HG03064 (cell line): ENCODE measurements around the gene ARL11.

Source experiments
- ATAC-seq: cut with Tn5 transposase; IDR thresholded peaks from one replicate; pipeline ENCODE4 v1.9.1; 2021; ENCODE audit warnings: low read depth; ENCODE audit not compliant: unreplicated experiment

Gene ARL11

DNA sequence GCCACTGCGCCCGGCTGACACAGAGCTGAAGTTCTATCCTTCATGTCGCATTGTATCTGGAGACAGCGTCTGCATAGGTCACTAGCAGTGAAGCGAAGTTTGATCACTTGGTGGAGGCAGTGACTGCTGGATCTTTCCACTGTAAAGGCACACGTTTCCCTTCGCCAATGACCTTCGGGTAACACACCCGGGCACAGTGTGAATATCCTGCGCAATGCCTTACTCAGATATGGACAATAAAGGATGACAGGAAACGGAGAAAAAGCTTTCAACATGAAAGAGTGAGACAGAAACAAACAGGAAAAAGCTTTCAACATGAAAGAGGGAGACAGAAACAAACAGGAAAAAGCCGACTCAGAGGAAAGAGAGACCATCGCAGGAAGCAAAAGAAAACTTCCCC lies 17.1 kb downstream of the ARL11 start:
- ATAC-seq = no peak

- no peak for ATAC-seq
These were observed 18.4 kb downstream of the ARL11 start for GRCh38 chr13:49646688-49647087.

DNA sequence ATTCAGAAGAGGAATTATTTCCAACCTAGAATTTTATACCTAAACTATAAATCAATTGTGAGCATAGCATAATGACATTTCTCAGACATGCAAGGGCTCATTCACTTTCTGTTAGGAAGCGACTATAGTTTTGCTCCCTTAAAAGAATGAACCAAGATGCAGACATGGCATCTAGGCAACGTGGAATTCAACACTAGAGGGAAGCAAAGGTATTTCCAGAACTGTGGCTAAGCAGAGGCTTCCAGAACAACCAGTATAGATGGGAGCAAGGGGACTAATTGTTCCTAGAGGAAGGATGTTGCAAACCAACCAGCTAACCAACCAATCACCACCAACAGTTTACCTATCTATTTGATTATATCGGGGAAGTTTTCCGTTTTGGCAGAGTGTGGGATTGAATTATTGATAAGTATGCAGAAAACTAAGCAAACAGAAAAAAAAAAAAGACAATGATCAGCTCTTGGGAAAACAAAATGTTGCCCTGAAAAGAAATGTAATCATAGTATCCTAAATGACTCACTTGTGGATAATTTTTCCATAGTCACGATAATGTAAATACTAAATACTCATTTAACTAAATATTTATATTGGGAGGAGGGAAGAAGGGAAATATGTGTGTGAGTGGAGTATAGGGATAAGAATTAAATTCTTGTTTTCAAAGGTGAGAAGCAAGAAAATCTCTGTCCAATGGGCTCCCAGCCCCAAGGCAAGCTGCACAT lies 21.1 kb downstream of the ARL11 start:
- no peak for ATAC-seq

DNA sequence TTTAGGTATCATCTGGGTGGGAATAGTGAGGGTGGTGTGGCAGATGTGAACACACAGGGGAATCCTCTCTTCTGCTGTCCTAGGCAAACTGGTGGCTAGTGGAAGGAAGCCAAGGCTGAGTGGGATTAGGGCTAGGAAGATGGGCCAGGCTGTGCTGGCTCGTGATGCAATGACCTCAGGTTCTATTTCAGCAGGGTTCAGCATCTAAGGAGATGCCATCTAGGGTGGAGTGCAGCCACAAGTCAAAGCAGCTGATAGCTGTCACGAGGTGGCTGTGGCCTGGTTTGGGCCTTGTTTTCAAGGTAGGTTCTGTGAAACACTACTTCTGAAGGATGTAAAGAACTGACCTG lies 21.6 kb downstream of the ARL11 start:
- no peak for ATAC-seq

DNA sequence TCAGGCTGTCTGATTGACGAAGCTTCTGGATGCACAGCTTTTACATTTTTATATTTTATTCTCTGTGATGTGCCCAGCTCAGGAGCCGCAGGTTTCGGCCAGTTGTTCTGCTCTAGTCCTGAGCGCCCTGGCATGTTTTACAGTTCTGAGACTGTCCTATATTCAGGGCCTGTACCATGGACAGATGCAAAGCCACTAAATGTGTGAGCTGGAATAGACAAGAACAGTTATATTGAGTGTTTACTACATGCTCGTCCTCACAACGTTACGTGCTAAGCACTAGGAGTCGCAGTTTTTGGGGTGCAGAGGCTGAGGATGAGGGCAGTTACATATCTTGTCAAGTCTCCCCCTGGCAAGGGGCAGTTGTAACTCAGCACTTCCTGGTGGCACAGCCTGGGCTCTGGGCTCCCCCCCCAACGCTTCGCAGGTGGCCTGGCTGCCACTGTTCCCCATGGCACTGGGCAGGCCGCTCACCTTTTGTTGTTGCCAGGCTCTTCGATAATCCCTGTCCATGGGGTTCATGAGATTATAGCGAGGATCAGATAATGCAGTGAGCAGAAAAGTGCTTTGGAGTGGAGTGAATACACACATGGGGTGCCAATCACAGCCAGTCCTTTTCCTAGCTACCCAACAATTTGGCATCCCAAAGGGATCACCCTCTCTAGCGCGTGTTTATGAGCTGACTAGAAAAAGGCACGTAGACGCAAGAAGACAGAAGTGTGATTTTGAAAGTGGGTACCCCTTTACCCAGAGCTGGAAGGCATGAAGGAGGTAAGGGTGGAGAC lies 23.5 kb downstream of the ARL11 start:
- ATAC-seq = no peak

- ATAC-seq = no peak
These were observed 24.3 kb downstream of the ARL11 start for GRCh38 chr13:49652355-49653305.

DNA sequence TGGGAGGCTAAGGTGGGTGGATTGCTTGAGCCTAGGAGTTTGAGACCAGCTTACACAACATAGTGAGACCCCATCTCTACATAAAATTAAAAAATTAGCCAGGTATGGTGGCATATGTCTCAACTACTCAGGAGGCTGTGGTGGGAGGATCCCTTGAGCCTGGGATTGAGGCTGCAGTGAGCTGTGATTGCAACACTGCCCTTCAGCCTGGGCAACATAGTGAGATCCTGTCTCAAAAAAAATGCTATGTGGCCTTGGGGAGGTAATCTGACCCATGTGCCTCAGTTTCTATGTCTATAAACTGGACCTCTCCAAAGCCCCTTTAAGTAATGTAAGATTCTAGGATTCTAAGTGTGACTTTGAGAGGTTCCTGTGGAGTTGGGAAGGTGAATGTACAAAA lies 25.2 kb downstream of the ARL11 start:
- no peak for ATAC-seq

DNA sequence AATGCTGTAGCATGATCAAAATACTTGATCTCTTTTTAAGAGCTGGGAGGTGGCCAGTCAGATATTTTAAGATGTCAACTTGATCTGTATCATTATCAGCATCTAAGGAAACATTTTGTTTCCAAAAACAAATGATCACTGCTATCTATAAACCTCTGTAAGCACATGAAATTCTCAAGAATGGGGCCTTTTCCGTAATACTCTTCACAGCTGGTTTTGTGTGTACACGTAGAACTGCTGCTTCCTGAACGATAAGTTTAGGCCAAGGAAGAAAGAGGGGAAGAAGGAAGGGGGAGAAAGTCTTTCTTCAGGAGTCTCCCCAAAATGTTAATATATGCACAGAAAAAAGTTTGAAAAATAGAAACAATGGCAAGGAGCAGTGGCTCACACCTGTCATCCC lies 25.7 kb downstream of the ARL11 start:
- ATAC-seq = no peak

DNA sequence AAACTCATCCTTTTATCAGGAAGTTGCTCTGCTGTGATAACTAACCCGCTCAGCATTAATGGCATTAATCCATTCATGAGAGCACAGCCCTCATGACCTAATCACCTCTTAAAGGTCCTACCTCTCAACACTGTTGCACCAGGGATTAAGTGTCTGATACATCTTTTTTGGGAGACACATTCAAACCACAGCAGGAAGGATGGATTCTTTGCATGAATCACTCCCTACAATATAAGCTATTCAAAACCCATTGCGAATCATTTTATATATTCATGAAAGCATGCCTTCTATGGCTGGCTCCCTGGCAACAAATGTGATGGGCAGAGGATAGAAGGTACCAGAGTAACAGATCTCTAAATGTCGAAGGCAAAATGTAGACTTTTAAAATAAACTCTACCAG lies 27.6 kb downstream of the ARL11 start:
- no peak for ATAC-seq

GRCh38 chr13:49657241-49657641 lies 28.9 kb downstream of the ARL11 start:
- no peak for ATAC-seq

- no peak for ATAC-seq
These were observed 36.3 kb downstream of the ARL11 start for GRCh38 chr13:49664606-49665005.

DNA sequence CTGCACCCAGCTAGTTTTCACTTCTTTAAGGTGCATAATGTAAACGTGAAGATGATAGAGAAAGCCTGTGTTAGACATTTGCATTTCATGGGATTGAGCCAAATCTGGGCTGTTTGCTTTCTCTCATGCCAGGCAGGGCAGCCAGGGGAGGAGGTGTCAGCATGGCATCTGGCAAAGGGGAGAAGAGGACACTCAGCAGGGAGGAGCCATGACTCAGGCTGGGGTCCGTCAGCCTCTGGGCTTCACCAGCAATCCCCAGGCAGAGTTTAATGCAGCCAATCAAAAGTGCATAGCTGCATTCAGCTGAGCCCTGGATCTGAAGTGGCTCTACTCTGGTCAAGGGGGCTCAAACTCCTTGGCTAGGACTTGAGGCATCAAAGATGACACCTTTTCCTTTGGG lies 39.5 kb downstream of the ARL11 start:
- no peak for ATAC-seq

DNA sequence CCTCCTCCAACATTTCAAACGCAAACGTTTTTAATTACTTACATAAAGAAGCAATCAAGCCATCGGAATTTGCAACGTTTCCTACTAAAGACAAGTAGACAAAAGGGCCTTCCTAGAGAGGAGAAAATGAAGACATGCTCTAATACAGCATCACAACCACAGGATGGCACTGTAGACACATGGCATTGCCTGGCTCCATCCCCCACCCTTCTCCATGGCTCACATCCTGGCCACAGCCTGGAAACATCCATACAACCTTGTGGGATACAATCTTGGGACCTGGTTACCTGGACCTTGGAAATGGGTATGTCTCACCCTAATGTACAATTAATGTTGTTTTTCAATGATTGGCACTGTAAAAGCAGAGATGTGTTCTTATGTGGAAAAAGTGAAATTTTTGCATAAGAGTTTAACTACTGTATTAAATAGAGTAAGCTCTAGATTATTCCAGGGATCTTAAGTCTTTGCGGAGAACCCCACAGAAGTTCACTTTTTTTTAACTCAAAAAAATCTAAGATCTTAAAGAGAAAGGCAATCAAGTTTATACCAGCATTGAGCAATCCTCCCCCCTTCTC lies 41.5 kb downstream of the ARL11 start:
- no peak for ATAC-seq

GRCh38 chr13:49670828-49671227 lies 42.5 kb downstream of the ARL11 start:
- no peak for ATAC-seq

- ATAC-seq = no peak
These were observed 48.4 kb downstream of the ARL11 start for GRCh38 chr13:49676581-49677298.

DNA sequence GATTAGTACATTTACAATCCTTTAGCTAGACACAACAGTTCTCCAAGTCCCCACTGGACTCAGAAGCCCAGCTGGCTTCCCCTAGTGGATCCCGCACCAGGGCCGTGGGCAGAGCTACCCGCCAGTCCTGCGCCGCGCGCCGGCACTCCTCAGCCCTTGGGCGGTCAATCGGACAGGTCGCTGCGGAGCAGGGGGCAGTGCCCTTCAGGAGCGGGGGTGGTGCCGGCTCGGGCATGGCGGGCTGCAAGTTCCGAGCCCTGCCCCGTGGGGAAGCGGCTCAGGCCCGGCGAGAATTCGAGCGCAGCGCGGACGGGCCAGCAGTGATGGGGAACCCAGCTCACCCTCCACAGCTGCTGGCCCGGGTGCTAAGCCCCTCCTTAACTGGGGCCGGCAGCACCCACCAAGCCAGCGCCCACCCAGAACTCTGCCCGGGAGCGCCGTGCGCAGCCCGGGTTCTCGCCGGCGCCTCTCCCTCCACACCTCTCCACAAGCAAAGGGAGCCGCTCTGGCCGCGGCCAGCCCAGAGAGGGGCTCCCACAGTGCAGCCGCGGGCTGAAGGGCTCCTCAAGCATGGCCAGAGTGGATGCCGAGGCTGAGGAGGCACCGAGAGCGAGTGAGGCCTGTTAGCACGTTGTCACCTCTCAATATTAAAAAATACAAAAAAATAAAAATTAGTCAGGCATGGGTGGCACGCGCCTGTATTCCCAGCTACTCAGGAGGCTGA lies 50.0 kb downstream of the ARL11 start:
- ATAC-seq = no peak

- ATAC-seq = no peak
These were observed 50.9 kb downstream of the ARL11 start for GRCh38 chr13:49679246-49679645.

GRCh38 chr13:49681842-49682435 lies 53.6 kb downstream of the ARL11 start:
- ATAC-seq = no peak
